Gastroesophageal sphincter (tissue), 4 donors: ENCODE data around the gene KIF26A. TPM values are rescaled to one million over a fixed set of nuclear protein-coding genes. Genes with fewer than 3 reads are reported as not detected.
"Not testable (repeated sequence)": the region's sequence is repeated elsewhere in the genome, so short reads cannot be mapped to it uniquely, and the experiment has no call there.

Experiments
- ATAC-seq: fragments of 150-250 bp; one replicate; pipeline ENCODE4 v1.9.1; 2016; ENCODE audit warnings: mild to moderate bottlenecking, moderate library complexity
- H3K27ac ChIP-seq, 4 donors: fragments of 200-600 bp; sonication (generic) in 3 of 4; 1 replicate in 3 of 4; 2 replicates in 1 of 4; pipeline ENCODE4 v1.5.1; 2016 to 2019
- H3K27me3 ChIP-seq: fragments of 200-600 bp; sonication (generic); one replicate; pipeline ENCODE4 v1.5.1; 2019
- H3K36me3 ChIP-seq, 2 donors: fragments of 200-600 bp; sonication (generic); one replicate each; pipeline ENCODE4 v1.5.1; 2019; ENCODE audit warnings: control low read depth in 1 of 2
- H3K4me1 ChIP-seq, 3 donors: fragments of 200-600 bp; sonication (generic); 1 replicate in 2 of 3; 2 replicates in 1 of 3; pipeline ENCODE4 v1.5.1; 2016 to 2019; ENCODE audit warnings: control low read depth in 2 of 3
- H3K4me3 ChIP-seq, 2 donors: fragments of 200-600 bp; sonication (generic); one replicate each; pipeline ENCODE4 v1.5.1; 2019; ENCODE audit warnings: mild to moderate bottlenecking in 1 of 2, moderate library complexity in 1 of 2
- H3K9me3 ChIP-seq, 3 donors: fragments of 200-600 bp; sonication (generic); one replicate each; pipeline ENCODE4 v1.5.1; 2017 to 2019; ENCODE audit warnings: control low read depth in 2 of 3
- CTCF ChIP-seq, 4 experiments: fragments of 200-600 bp in 2 of 4; fragments of 450-650 bp in 2 of 4; sonication (generic) in 1 of 4; IDR thresholded peaks; one replicate each; pipeline ENCODE4 v1.5.1; 2017 to 2019; ENCODE audit warnings: antibody characterized with exemption in 4 of 4, mild to moderate bottlenecking in 2 of 4, moderate library complexity in 2 of 4
- EP300 ChIP-seq: sonication (generic); formaldehyde crosslinking; IDR thresholded peaks from one replicate; pipeline ENCODE4 v1.6.1; 2017; ENCODE audit warnings: antibody characterized with exemption, mild to moderate bottlenecking
- POLR2A ChIP-seq, 2 donors: fragments of 450-650 bp; IDR thresholded peaks; one replicate each; pipeline ENCODE4 v1.6.1; 2017; ENCODE audit warnings: antibody characterized with exemption in 2 of 2, mild to moderate bottlenecking in 2 of 2, moderate library complexity in 1 of 2
- POLR2AphosphoS5 ChIP-seq: sonication (generic); formaldehyde crosslinking; IDR thresholded peaks from one replicate; pipeline ENCODE4 v1.6.1; 2017; ENCODE audit warnings: antibody characterized with exemption
- WGBS, 2 donors: methylation state at CpG; one replicate each; pipeline ENCODE4 v1.1.5; 2018; ENCODE audit warnings: low coverage in 1 of 2; 5-methylcytosine and 5-hydroxymethylcytosine counted together
- total RNA-seq, 4 donors: library from RNA; depleted of rRNA; stranded (reverse); fragments of >200 nt; gene quantifications; one replicate each; pipeline ENCODE4 v1.1.0, GENCODE V29; 2016

KIF26A gene
- total RNA-seq, 4 donors from 2014 or later = 2.2 to 6.9 (median 2.9) TPM

- ATAC-seq = no peak
- TF ChIP-seq POLR2A (IDR thresholded peaks at IDR 0.05) = no peak
- peaks cover 0 to 19% (median 0%) of the 10 kb centered on the region in 3 donors for H3K9me3 ChIP-seq
- peaks cover 59% of the 10 kb centered on the region for H3K27me3 ChIP-seq
- peak overlapping the region in 1 of 2 donors; percentile 42 for H3K4me3 ChIP-seq
- 38 to 59% methylated on average over 4 to 5 of the region's 8 CpGs for WGBS, 2 donors
- H3K27ac ChIP-seq = no peak overlapping the region
- peaks cover 0 to 21% (median 0%) of the 10 kb centered on the region in 3 donors for H3K4me1 ChIP-seq
- H3K36me3 ChIP-seq = no peaks in the 10 kb centered on the region
Measured at GRCh38 chr14:104224131-104224505, 85.7 kb downstream of the KIF26A start.

GRCh38 chr14:104224506-104225277 lies 86.3 kb downstream of the KIF26A start:
- H3K9me3 ChIP-seq = peaks cover 0 to 19% (median 0%) of the 10 kb centered on the region in 3 donors
- H3K4me3 ChIP-seq = peak overlapping the region in 1 of 2 donors; percentile 42
- no peak for ATAC-seq
- no peak overlapping the region for H3K27ac ChIP-seq
- TF ChIP-seq CTCF (IDR thresholded peaks at IDR 0.05) (peak in 1 of 4 experiments; percentile 41), POLR2A (IDR thresholded peaks at IDR 0.05) (no peak)
- no peaks in the 10 kb centered on the region for H3K36me3 ChIP-seq
- WGBS, 2 donors = 31% methylated on average over 3 of the region's 19 CpGs; no CpG with 5 or more reads in 1 of the 2 donors
- H3K4me1 ChIP-seq = peaks cover 0 to 21% (median 0%) of the 10 kb centered on the region in 3 donors
- H3K27me3 ChIP-seq = peaks cover 56% of the 10 kb centered on the region

GRCh38 chr14:104225278-104226190 lies 87.1 kb downstream of the KIF26A start:
- not testable (repeated sequence) for H3K27ac ChIP-seq, H3K4me3 ChIP-seq, H3K36me3 ChIP-seq, ATAC-seq
- Histone ChIP-seq H3K9me3 (peaks cover 0 to 19% (median 0%) of the 10 kb centered on the region in 3 donors), H3K27me3 (peaks cover 48% of the 10 kb centered on the region), H3K4me1 (peaks cover 0 to 21% (median 0%) of the 10 kb centered on the region in 3 donors)
- 54 to 67% methylated on average over 1 to 6 of the region's 28 CpGs for WGBS, 2 donors

GRCh38 chr14:104226421-104227383 lies 88.3 kb downstream of the KIF26A start:
- Histone ChIP-seq H3K9me3 (peaks cover 0 to 19% (median 0%) of the 10 kb centered on the region in 3 donors), H3K27me3 (peaks cover 36% of the 10 kb centered on the region), H3K4me1 (peaks cover 0 to 21% (median 0%) of the 10 kb centered on the region in 3 donors), H3K27ac (no peak overlapping the region), H3K4me3 (no peak overlapping the region), H3K36me3 (no peaks in the 10 kb centered on the region)
- WGBS, 2 donors = 92 to 97% methylated on average over 6 to 11 of the region's 17 CpGs
- no peak for TF ChIP-seq EP300
- no peak for TF ChIP-seq POLR2A (IDR thresholded peaks at IDR 0.05)
- TF ChIP-seq POLR2AphosphoS5 = no peak
- TF ChIP-seq CTCF (IDR thresholded peaks at IDR 0.05) = no peak
- ATAC-seq = no peak

GRCh38 chr14:104227806-104228205 lies 89.4 kb downstream of the KIF26A start:
- ATAC-seq = no peak
- Histone ChIP-seq H3K27me3 (peaks cover 25% of the 10 kb centered on the region), H3K36me3 (no peaks in the 10 kb centered on the region), H3K9me3 (peaks cover 0 to 24% (median 0%) of the 10 kb centered on the region in 3 donors), H3K27ac (no peak overlapping the region), H3K4me1 (peaks cover 0 to 21% (median 0%) of the 10 kb centered on the region in 3 donors), H3K4me3 (no peak overlapping the region)
- TF ChIP-seq POLR2A (IDR thresholded peaks at IDR 0.05) = no peak
- TF ChIP-seq CTCF (IDR thresholded peaks at IDR 0.05) = no peak
- TF ChIP-seq POLR2AphosphoS5 = no peak
- no peak for TF ChIP-seq EP300
- WGBS, 2 donors = 71 to 89% methylated on average over 1 of the region's 1 CpG
